H9 (cell line): ENCODE results near the gene FERMT1. TPM values are rescaled to one million over a fixed set of nuclear protein-coding genes. Genes with fewer than 3 reads are reported as not detected.

Source experiments
- DNase-seq: peaks from one replicate; pipeline ENCODE4 v3.0.0-alpha.2; 2017
- H2AFZ ChIP-seq: one replicate; pipeline ENCODE4 v1.6.1; 2013; ENCODE audit warnings: mild to moderate bottlenecking, low read length, control low read depth, moderate library complexity
- H2AK5ac ChIP-seq: 2 replicates; pipeline ENCODE4 v1.6.1; 2013; ENCODE audit warnings: low read length, control low read depth, mixed read lengths; ENCODE audit not compliant: insufficient read length
- H2BK120ac ChIP-seq: one replicate; pipeline ENCODE4 v1.6.1; 2013; ENCODE audit warnings: low read depth, mild to moderate bottlenecking, low read length, control low read depth, inconsistent platforms; ENCODE audit not compliant: poor library complexity, severe bottlenecking
- H2BK12ac ChIP-seq: 2 replicates; pipeline ENCODE4 v1.6.1; 2013; ENCODE audit warnings: low read length, control low read depth, mixed read lengths, low read depth; ENCODE audit not compliant: insufficient read length
- H2BK15ac ChIP-seq: 2 replicates; pipeline ENCODE4 v1.6.1; 2013; ENCODE audit warnings: low read depth, low read length, control low read depth
- H2BK20ac ChIP-seq: one replicate; pipeline ENCODE4 v1.6.1; 2013; ENCODE audit warnings: low read depth, mild to moderate bottlenecking, low read length, control low read depth, inconsistent platforms; ENCODE audit not compliant: poor library complexity, severe bottlenecking
- H2BK5ac ChIP-seq: 2 replicates; pipeline ENCODE4 v1.6.1; 2013; ENCODE audit warnings: low read length, control low read depth, mixed read lengths; ENCODE audit not compliant: insufficient read length
- H3K14ac ChIP-seq: 2 replicates; pipeline ENCODE4 v1.6.1; 2013; ENCODE audit warnings: low read length, control low read depth; ENCODE audit not compliant: insufficient read depth
- H3K18ac ChIP-seq: 2 replicates; pipeline ENCODE4 v1.6.1; 2013; ENCODE audit warnings: low read depth, mild to moderate bottlenecking, mixed read lengths, low read length, control low read depth; ENCODE audit not compliant: insufficient read length
- H3K23ac ChIP-seq: 2 replicates; pipeline ENCODE4 v1.6.1; 2013; ENCODE audit warnings: low read length, control low read depth, mixed read lengths, low read depth; ENCODE audit not compliant: insufficient read length
- H3K23me2 ChIP-seq: 2 replicates; pipeline ENCODE4 v1.6.1; 2013; ENCODE audit warnings: low read depth, mild to moderate bottlenecking, mixed read lengths, low read length, control low read depth; ENCODE audit not compliant: insufficient read length, poor library complexity, severe bottlenecking
- H3K27ac ChIP-seq: 2 replicates; pipeline ENCODE4 v1.5.1; 2013; ENCODE audit warnings: low read length, control low read depth, mixed read lengths, low read depth; ENCODE audit not compliant: insufficient read length
- H3K27me3 ChIP-seq: 2 replicates; pipeline ENCODE4 v1.6.1; 2013; ENCODE audit warnings: low read length, control low read depth, inconsistent platforms; ENCODE audit not compliant: insufficient read depth
- H3K4ac ChIP-seq: 2 replicates; pipeline ENCODE4 v1.6.1; 2013; ENCODE audit warnings: low read depth, mild to moderate bottlenecking, control low read depth, inconsistent platforms, low read length, moderate library complexity
- H3K4me1 ChIP-seq: 2 replicates; pipeline ENCODE4 v1.6.1; 2013; ENCODE audit warnings: low read length, control low read depth, inconsistent platforms; ENCODE audit not compliant: insufficient read depth
- H3K4me2 ChIP-seq: 2 replicates; pipeline ENCODE4 v1.6.1; 2013; ENCODE audit warnings: low read length, control low read depth, mixed read lengths; ENCODE audit not compliant: insufficient read length, insufficient read depth
- H3K56ac ChIP-seq: 2 replicates; pipeline ENCODE4 v1.6.1; 2013; ENCODE audit warnings: low read depth, mild to moderate bottlenecking, mixed read lengths, low read length, control low read depth; ENCODE audit not compliant: insufficient read length
- H3K79me1 ChIP-seq: 2 replicates; pipeline ENCODE4 v1.6.1; 2013; ENCODE audit warnings: low read depth, mild to moderate bottlenecking, moderate library complexity, low read length, control low read depth, inconsistent platforms; ENCODE audit not compliant: insufficient read depth, poor library complexity, severe bottlenecking
- H3K79me2 ChIP-seq: 2 replicates; pipeline ENCODE4 v1.6.1; 2013; ENCODE audit warnings: low read length, control low read depth, inconsistent platforms; ENCODE audit not compliant: insufficient read depth
- H3K9ac ChIP-seq: 2 replicates; pipeline ENCODE4 v1.6.1; 2013; ENCODE audit warnings: low read length, control low read depth, mixed read lengths; ENCODE audit not compliant: insufficient read length; ENCODE audit errors: extremely low read depth
- H3K9me3 ChIP-seq: one replicate; pipeline ENCODE4 v1.6.1; 2013; ENCODE audit warnings: low read depth, low read length, inconsistent platforms; ENCODE audit not compliant: control insufficient read depth
- H3T11ph ChIP-seq: one replicate; pipeline ENCODE4 v1.6.1; 2013; ENCODE audit warnings: mild to moderate bottlenecking, low read length, control low read depth, inconsistent platforms
- H4K20me1 ChIP-seq: one replicate; pipeline ENCODE4 v1.6.1; 2013; ENCODE audit not compliant: control insufficient read depth, insufficient read length, insufficient read depth
- H4K5ac ChIP-seq: 2 replicates; pipeline ENCODE4 v1.6.1; 2013; ENCODE audit warnings: low read depth, mild to moderate bottlenecking, mixed read lengths, low read length, control low read depth; ENCODE audit not compliant: insufficient read length
- H4K8ac ChIP-seq: replicated peaks from 2 replicates; pipeline ENCODE4 v1.6.1; 2013; ENCODE audit warnings: low read length, control low read depth, mixed read lengths, low read depth; ENCODE audit not compliant: insufficient read length
- H4K91ac ChIP-seq: 2 replicates; pipeline ENCODE4 v1.6.1; 2013; ENCODE audit warnings: low read depth, mild to moderate bottlenecking, moderate library complexity, mixed read lengths, low read length, control low read depth; ENCODE audit not compliant: insufficient read length
- H3K27ac Mint-ChIP-seq, 3 experiments: 2 replicates in 2 of 3; 3 replicates in 1 of 3; pipeline ENCODE4 v1.8.0; 2020 to 2021; ENCODE audit warnings: mixed read lengths in 3 of 3, mild to moderate bottlenecking in 1 of 3, moderate library complexity in 1 of 3
- H3K27me3 Mint-ChIP-seq: 2 replicates; pipeline ENCODE4 v1.8.0; 2021; ENCODE audit warnings: low read depth, mild to moderate bottlenecking, moderate library complexity, mixed read lengths
- H3K36me3 Mint-ChIP-seq, 3 experiments: 2 replicates in 2 of 3; 3 replicates in 1 of 3; pipeline ENCODE4 v1.8.0; 2020 to 2021; ENCODE audit warnings: low read depth in 3 of 3, mixed read lengths in 3 of 3; ENCODE audit not compliant: insufficient read depth in 1 of 3
- H3K4me1 Mint-ChIP-seq, 2 experiments: 2 replicates each; pipeline ENCODE4 v1.8.0; 2020; ENCODE audit warnings: mixed read lengths in 2 of 2
- H3K4me3 Mint-ChIP-seq, 2 experiments: 2 replicates in 1 of 2; 3 replicates in 1 of 2; pipeline ENCODE4 v1.8.0; 2020 to 2021; ENCODE audit warnings: mild to moderate bottlenecking in 2 of 2, mixed read lengths in 2 of 2, moderate library complexity in 1 of 2
- H3K9me3 Mint-ChIP-seq, 2 experiments: 2 replicates in 1 of 2; 3 replicates in 1 of 2; pipeline ENCODE4 v1.8.0; 2020; ENCODE audit warnings: mild to moderate bottlenecking in 2 of 2, mixed read lengths in 2 of 2, moderate library complexity in 1 of 2
- WGBS: extraction: QIAGEN DNeasy Blood & Tissue Kit; methylation state at CpG from one replicate; pipeline ENCODE4 v1.1.7; 2013; ENCODE audit warnings: missing lambda C conversion rate, low lambda C conversion rate, mixed read lengths; ENCODE audit not compliant: insufficient read length; ENCODE audit errors: extremely low coverage; 5-methylcytosine and 5-hydroxymethylcytosine counted together
- total RNA-seq: library from RNA; stranded (reverse); gene quantifications from 2 replicates; pipeline ENCODE4 v1.2.1, GENCODE V29; 2021
- TF ChIP-seq, protein P1 (sequence below): fragments of 200-600 bp; sonication (generic); conservative IDR thresholded peaks from 3 replicates; pipeline ENCODE4 v1.8.0; 2021; ENCODE audit warnings: antibody characterized with exemption, mild to moderate bottlenecking

Gene FERMT1
- total RNA-seq, 1 experiment from 2014 or later: 9.6 TPM

DNA sequence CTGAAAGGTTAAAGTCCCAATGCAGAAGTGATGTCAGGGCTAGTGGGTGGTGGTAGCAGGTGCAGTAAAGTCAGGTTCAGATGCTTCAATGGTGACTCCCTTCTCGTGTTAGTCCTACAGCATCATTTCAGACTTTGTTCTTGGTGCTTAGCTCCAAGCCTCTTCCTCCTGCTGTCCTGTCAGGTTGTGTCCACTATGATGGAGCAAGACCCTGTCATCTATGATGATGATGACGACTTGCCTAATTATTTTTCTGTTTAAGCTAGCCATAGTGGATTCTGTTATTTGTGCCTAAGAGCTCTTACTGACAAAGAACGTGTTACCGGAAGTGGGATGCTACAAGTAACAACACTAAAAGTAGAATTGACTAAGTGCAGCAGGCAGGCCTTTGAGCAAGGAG, 5.0 kb upstream of the FERMT1 start:
- Mint-ChIP-seq H3K4me1 (peaks cover 7 to 12% of the 10 kb centered on the region in 2 experiments), H3K4me3 (no peak overlapping the region), H3K27me3 (peaks cover 14% of the 10 kb centered on the region), H3K36me3 (no peaks in the 10 kb centered on the region), H3K27ac (no peak overlapping the region), H3K9me3 (no peaks in the 10 kb centered on the region; a peak in 1 of 5 replicates)
- Histone ChIP-seq H3K79me2 (no peaks in the 10 kb centered on the region), H2BK15ac (no peak overlapping the region), H3K18ac (no peak overlapping the region), H3K23ac (no peak overlapping the region), H4K5ac (no peak overlapping the region), H3K4me1 (no peaks in the 10 kb centered on the region), H4K91ac (no peak overlapping the region), H3K14ac (no peak overlapping the region), H4K20me1 (no peaks in the 10 kb centered on the region), H3K23me2 (peaks cover 4% of the 10 kb centered on the region), H3K9ac (no peak overlapping the region), H3T11ph (no peak overlapping the region), H3K56ac (no peak overlapping the region), H3K4ac (no peak overlapping the region), H2BK120ac (no peak overlapping the region), H3K9me3 (no peaks in the 10 kb centered on the region), H2BK5ac (no peak overlapping the region), H2AFZ (no peak overlapping the region), H2AK5ac (no peak overlapping the region), H3K4me2 (no peak overlapping the region), H3K27me3 (no peaks in the 10 kb centered on the region), H2BK20ac (no peak overlapping the region), H3K27ac (no peak overlapping the region), H4K8ac (no peak overlapping the region), H2BK12ac (no peak overlapping the region), H3K79me1 (no peaks in the 10 kb centered on the region)
- TF ChIP-seq, protein P1, sequence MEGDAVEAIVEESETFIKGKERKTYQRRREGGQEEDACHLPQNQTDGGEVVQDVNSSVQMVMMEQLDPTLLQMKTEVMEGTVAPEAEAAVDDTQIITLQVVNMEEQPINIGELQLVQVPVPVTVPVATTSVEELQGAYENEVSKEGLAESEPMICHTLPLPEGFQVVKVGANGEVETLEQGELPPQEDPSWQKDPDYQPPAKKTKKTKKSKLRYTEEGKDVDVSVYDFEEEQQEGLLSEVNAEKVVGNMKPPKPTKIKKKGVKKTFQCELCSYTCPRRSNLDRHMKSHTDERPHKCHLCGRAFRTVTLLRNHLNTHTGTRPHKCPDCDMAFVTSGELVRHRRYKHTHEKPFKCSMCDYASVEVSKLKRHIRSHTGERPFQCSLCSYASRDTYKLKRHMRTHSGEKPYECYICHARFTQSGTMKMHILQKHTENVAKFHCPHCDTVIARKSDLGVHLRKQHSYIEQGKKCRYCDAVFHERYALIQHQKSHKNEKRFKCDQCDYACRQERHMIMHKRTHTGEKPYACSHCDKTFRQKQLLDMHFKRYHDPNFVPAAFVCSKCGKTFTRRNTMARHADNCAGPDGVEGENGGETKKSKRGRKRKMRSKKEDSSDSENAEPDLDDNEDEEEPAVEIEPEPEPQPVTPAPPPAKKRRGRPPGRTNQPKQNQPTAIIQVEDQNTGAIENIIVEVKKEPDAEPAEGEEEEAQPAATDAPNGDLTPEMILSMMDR: no peak
- WGBS: no CpG with 5 or more reads among the region's 4 CpGs
- DNase-seq: no peak
